NOMO-1 treated with DMSO at 0.1 percent for 48 hours (cell line): ENCODE results near the gene HNRNPA2B1.
"Not testable (repeated sequence)": the region's sequence is repeated elsewhere in the genome, so short reads cannot be mapped to it uniquely, and the experiment has no call there.

Experiments used
- DNase-seq: peaks from one replicate; lab custom pipeline; 2025; ENCODE audit not compliant: unreplicated experiment; lab: John Stamatoyannopoulos, UW

HNRNPA2B1 gene

GRCh38 chr7:26166684-26167266, 33.8 kb downstream of the HNRNPA2B1 start:
- peak; percentile 38 for DNase-seq

DNA sequence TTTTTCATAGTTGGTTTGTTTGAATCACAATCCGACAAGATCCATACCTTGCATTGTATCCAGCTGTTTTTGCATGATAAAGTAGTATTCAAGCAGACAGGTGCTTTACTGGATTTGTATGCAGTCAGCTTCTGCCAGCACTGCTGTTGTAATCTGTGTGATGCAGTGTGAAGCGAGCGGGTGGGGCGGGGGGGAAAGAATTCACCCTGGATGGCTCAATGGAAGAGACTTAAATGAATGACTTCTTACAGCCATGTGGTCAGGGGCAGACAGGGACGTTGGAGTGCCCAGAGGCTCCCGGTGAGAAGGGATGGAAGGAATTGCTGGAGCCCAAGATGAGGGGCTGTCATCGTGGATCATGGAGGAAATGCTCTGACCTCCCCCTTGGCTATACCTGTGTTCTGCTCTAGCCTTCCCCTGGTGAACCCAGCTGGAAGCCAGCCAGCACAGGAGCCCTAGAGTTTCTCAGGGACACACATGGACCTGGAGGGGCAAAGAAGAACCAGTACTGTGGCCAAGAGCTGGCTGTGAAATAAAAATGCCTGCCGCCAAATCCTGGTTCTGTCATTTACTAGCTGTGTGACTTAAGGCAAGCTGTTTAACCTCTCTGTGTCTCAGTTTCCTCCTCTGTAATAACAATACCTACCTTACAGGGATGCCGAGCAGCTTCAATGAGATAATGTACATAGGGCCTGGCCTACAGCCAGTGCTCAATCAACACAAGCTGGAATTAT, 34.4 kb downstream of the HNRNPA2B1 start:
- no peak for DNase-seq

DNA sequence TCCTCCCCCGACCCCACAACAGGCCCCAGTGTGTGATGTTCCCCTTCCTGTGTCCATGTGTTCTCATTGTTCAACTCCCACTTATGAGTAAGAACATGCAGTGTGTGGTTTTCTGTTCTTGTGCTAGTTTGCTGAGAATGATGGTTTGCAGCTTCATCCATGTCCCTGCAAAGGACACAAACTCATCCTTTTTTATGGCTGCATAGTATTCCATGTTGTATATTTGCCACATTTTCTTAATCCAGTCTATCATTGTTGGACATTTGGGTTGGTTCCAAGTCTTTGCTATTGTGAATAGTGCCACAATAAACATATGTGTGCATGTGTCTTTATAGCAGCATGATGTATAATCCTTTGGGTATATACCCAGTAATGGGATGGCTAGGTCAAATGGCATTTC, 36.7 kb downstream of the HNRNPA2B1 start:
- DNase-seq, result not testable (repeated sequence)

DNA sequence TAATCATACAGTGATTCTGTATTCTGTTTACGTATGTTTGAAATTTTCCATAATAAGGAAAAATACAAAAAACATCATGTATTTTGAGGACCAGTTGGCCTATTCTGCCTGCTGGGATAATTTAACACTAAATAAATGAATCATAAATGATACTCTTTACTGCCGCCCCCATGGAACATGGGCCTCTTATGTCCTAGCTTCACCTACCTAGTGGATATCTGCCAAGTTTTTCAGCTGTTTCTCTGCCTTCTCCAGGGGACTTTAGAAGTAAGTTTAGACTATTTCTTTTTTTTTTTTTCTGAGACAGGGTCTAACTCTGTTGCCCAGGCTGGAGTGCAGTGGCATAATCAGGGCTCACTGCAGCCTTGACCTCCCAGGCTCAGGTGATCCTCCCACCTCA, 38.1 kb downstream of the HNRNPA2B1 start:
- DNase-seq, result no peak

GRCh38 chr7:26160896-26161295, 39.6 kb downstream of the HNRNPA2B1 start:
- no peak for DNase-seq

DNA sequence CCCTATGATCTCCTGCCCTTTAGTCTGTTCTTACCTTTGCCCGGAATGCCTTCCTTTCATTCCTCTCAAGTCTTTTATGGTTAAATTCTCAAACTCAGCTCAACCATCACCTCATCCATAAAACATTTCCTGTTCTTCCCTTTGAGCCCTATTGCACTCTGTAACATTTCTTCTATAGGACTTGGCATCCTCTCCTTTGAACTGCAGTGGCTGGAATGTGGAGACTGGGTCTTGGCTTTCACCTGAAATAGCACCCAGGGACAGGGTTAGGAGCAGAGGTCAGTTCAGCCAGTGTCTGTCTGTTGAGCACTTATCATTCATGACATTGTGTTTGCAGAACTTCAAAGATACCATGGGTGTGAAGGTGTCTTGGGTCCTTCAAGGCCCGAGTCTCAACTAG, 41.3 kb downstream of the HNRNPA2B1 start:
- DNase-seq, result no peak

DNA sequence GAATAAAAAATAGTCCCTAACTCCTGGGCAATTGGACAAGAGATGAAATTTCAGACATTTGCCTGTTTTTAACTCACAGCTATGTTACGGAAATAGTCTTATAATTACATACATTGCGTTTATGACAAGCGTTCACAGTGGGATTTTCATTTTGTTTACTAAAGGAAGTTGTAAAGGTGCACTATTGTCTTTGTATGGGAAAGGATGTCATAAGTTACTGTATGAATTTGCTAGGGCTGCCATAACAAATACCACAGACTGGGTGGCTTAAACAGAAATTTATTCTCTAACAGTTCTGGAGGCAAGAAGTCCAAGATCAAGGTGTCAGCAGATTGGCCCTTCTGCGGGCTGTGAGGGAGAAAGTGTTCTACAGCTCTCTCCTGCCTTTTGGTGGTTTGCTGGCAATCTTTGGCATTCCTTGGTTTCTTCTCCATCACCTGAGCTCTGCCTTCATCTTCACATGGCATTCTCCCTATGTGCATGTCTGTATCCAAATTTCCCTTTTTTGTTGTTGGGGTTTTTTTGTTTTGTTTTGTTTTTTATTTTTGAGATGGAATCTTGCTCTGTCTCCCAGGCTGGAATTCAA, 42.9 kb downstream of the HNRNPA2B1 start:
- no peak for DNase-seq

GRCh38 chr7:26156451-26157420, 43.8 kb downstream of the HNRNPA2B1 start:
- DNase-seq, result no peak

DNA sequence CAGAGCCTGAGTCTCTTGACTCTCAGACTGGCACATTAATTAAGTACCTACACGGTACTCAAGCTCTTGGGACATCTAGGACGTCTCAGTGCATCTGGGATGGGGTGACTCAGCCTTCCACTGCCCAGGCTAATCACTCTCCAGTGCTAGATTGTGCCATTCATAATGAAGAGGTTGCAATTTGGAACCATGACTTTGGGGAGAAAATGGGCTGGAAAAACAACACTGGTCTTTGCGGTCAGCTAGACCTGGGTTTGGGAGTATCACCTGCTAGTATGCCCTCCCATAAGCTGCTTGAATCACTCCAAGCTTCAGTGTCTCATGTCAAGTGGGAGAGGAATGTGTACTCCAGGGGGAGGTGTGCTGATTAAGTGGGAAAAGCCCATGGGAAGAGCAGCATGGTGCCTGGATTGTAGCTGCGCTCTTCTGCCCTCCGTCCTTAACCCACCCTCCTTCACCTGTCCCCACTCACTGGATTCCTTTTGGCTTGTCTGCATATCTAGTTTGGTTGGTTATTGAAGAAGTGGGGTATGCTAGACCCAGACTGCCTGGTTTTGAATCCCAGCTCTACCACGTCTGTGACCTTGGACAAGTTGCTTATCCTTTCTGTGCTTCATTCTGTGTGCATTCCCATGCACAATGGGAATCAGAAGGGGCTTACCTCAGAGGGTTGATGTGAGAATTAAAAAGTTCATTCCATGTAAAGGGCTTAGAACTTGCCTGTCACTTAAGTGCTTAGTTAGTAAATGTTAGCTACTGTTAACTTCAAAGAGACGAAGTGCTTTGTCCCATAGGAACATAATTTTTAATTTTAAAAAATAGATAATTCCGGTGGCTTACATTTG, 44.8 kb downstream of the HNRNPA2B1 start:
- DNase-seq, result no peak

DNA sequence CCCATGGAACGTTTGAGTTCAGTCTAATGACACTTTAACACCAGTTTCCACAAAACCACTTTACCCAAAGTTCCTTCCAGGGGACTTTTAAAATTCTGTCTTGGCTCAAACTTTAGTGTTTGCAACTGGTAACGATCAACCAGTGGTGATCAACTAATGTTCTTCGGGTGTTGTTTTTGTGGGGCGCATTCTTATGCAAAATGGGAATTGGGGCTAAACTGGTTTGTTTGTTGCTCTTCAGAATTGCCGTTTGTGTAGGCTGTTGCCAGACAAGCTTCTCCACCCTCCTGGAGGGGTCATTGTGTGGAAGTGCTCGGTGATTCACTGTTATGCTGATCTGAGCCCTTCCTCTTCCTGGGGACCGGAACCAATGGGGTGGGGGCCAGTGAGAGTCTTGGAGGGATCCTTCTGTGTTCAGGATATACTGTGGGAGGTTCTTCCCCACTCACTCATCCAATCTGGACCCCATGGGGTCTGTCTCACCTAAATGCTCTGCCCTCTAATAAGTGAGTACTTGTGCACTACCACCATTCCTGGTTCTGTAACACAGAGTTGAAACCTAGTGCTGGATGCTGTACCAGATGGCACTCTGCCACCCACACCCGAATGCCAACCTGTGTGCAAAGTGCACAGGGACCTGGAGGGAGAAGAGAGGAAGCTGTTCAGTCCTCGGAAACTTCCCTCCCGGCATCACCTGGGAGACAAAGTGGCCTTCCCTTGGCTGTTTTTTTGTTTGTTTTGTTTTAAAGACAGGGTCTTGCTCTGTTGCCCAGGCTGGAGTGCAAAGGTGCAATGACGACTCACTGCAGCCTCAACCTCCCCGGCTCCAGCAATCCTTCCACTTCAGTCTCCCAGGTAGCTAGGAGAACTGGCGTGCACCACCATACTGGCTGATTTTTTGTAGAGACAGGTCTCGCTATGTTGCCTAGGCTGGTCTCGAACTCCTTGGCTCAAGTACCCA, 46.4 kb downstream of the HNRNPA2B1 start:
- DNase-seq, result no peak

GRCh38 chr7:26153241-26153822, 47.2 kb downstream of the HNRNPA2B1 start:
- no peak for DNase-seq

DNA sequence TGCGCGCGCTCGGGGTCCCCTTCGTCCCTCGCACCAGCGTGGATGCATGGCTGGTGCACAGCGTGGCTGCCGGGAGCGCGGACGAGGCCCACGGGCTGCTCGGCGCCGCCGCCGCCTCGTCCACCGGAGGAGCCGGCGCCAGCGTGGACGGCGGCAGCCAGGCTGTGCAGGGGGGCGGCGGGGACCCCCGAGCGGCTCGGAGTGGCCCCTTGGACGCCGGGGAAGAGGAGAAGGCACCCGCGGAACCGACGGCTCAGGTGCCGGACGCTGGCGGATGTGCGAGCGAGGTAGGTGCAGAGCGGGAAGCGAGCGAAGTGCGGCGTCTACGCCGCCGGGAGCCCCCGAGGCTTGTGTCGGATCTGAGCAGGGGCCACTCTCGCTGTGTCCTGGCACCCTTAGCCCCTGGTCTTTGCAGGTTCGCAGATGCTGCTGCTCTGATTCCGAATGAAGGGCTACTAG, 47.7 kb downstream of the HNRNPA2B1 start:
- DNase-seq, result not testable (repeated sequence)

GRCh38 chr7:26151953-26152781, 48.4 kb downstream of the HNRNPA2B1 start, which contains the start of gene NFE2L3:
NFE2L3 (plus strand) TSS chr7:26152198; CDS start chr7:26152499, 301 bp downstream.
- DNase-seq, result peak; percentile 86

GRCh38 chr7:26151650-26151952, 48.9 kb downstream of the HNRNPA2B1 start:
- no peak for DNase-seq

GRCh38 chr7:26151096-26151495, 49.5 kb downstream of the HNRNPA2B1 start:
- DNase-seq, result no peak

- no peak for DNase-seq
These were observed 51.1 kb downstream of the HNRNPA2B1 start for GRCh38 chr7:26149391-26149977.

- not testable (repeated sequence) for DNase-seq
These were observed 52.2 kb downstream of the HNRNPA2B1 start for GRCh38 chr7:26148307-26148700.
